ENCODE results near the gene GPC2. TPM values are rescaled to one million over a fixed set of nuclear protein-coding genes. Genes with fewer than 3 reads are reported as not detected.
"Not testable (repeated sequence)": the region's sequence is repeated elsewhere in the genome, so short reads cannot be mapped to it uniquely, and the experiment has no call there.

Gene GPC2
- total RNA-seq, 1 experiment from 2014 or later = 0.33 TPM

DNA sequence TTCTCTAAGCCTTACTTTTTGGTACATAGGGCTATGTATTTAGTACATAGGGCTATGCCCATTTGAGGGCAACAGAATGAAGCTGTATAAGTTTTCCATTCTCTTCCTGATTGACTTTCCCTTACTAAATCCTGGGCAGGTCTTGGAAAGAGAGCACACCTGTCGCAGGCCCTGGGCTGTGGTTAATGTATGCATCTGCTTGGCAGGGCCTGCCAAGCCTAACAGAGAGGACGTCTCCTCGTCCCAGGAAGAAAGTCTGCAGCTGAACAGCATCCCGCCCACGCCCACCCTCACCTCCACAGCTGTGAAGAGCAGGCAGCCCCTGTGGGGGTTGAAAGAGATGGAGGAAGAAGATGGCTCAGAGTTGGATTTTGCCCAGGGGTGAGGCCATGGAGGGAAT is 33.6 kb upstream of the GPC2 start:
- Histone ChIP-seq H3K36me3 (no peaks in the 10 kb centered on the region), H3K27me3 (no peaks in the 10 kb centered on the region), H3K9me3 (no peaks in the 10 kb centered on the region), H3K4me3 (no peak overlapping the region)
- no peak for DNase-seq

DNA sequence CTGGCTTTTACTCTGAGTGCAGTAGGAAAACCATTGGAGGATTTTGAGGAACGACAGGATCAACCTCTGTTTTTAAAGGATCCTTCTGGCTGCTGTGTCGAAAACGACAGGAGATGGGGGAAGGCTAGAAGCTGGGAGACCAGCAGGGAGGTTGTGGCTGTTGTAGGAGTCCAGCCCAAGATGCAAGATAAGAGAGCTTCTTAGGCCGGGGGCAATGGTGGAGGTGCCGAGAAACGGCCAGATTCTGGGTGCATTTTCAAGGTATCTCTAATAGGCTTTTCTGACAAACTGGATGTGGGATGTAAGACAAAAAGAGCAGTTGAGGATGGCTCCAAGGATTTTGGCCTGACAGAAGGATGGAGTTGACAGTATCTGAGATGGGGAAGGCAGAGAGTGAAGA is 32.3 kb upstream of the GPC2 start:
- Histone ChIP-seq H3K9me3 (no peaks in the 10 kb centered on the region), H3K36me3 (no peaks in the 10 kb centered on the region), H3K27me3 (no peaks in the 10 kb centered on the region), H3K4me3 (no peak overlapping the region)
- no peak for DNase-seq

DNA sequence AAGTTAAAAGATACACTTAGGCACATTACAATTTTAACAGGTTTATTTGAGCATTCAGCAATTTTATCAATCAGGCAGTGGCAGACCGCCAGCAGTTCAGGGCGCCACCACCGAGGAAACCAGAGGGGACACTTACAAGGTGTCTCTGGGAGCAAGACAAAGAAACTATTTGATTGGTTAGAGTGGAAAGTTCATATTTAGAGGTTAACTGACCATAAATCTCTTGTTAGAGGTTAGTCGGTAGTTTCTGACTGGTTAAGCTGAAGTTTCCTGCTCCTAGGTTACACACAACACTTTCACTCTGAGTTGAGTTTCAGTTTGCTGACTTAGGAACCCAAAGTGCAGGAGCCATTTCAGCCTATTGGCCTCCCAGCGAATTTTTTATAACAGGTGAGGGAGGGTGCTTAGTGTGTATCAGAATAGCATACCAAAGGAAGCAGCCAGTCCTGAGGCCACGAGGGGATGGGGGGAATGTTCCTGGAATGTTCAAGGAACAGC is 31.8 kb upstream of the GPC2 start:
- H3K9me3 ChIP-seq = no peaks in the 10 kb centered on the region
- no peaks in the 10 kb centered on the region for H3K27me3 ChIP-seq
- no peak overlapping the region for H3K4me3 ChIP-seq
- no peaks in the 10 kb centered on the region for H3K36me3 ChIP-seq
- DNase-seq = no peak

DNA sequence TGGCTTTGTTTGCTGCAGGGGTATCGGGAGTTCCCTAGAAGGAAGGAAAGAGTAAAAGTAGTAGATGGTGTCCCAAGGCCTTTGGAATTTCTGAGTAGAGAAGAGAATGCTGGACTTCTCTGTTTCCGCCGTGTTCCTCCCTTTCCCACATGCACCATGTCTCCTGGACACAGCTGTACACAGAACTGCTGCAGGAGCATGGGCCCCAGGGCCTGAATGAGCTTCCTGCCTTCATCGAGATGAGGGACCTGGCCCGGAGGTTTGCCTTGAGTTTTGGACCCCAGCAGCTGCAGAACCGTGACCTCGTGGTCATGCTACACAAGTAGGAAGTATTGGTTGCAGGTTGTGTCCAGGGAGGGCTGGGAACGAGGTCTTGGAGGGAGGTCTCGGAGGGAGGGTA is 27.3 kb upstream of the GPC2 start:
- no peaks in the 10 kb centered on the region for H3K9me3 ChIP-seq
- DNase-seq = no peak
- H3K36me3 ChIP-seq = no peaks in the 10 kb centered on the region
- H3K27me3 ChIP-seq = peaks cover 4% of the 10 kb centered on the region; the same call in 1 of the 2 replicates
- H3K4me3 ChIP-seq = no peak overlapping the region

DNA sequence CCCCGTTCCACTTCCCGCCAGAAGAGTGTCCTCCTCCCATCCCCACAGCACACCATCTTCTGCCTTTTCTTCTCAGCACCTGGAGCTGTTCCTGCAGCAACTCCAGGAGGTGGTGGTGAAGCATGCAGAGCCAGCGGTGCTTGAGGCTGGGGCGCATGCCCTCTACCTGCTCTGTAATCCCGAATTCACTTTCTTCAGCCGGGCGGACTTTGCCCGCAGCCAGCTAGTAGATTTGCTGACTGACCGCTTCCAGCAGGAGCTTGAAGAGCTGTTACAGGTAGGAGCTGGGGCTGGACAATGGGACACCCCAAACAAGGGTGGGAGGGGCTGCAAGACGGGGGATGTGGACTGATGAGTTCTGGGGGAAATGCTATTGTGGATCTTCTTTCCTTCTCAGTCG is 23.5 kb upstream of the GPC2 start:
- peaks cover 4% of the 10 kb centered on the region; the same call in 1 of the 2 replicates for H3K27me3 ChIP-seq
- no peak overlapping the region for H3K4me3 ChIP-seq
- no peaks in the 10 kb centered on the region for H3K36me3 ChIP-seq
- DNase-seq = no peak
- H3K9me3 ChIP-seq = no peaks in the 10 kb centered on the region

DNA sequence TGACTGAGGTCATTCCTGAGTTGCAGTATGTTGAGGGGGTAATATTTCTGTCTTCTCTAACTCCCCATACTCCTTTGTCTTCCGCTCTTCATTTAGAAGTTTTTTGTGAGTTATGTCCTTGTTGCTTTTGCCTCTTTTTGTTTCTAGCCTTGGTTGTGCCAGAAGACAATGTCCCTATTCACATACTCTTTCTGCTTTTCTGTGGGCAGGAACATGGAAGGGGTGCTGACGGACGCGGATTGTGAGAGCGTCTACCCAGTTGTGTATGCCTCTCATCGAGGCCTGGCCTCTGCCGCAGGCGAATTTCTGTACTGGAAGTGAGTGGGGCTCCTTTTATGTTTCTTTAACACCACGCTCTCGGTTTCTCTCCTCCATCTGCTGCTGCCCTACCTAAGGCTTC is 21.1 kb upstream of the GPC2 start:
- Histone ChIP-seq H3K36me3 (no peaks in the 10 kb centered on the region), H3K4me3 (no peak overlapping the region), H3K9me3 (no peaks in the 10 kb centered on the region), H3K27me3 (peaks cover 4% of the 10 kb centered on the region; the same call in 1 of the 2 replicates)
- DNase-seq = no peak

DNA sequence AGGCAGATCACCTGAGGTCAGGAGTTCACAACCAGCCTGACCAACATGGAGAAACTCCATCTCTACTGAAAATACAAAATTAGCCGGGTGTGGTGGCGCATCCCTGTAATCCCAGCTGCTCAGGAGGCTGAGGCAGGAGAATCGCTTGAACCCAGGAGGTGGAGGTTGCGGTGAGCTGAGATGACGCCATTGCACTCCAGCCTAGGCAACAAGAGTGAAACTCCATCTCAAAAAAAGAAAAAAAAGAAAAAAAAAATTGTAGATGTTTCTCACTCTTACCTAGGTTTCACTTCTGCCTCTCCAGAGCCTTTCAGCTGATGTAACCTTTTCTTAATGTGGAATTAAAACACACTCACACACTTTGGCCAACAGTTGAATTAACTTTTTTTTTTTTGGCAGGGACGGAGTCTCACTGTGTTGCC is 18.7 kb upstream of the GPC2 start:
- H3K36me3 ChIP-seq, H3K27me3 ChIP-seq, DNase-seq, H3K4me3 ChIP-seq, H3K9me3 ChIP-seq: not testable (repeated sequence)

DNA sequence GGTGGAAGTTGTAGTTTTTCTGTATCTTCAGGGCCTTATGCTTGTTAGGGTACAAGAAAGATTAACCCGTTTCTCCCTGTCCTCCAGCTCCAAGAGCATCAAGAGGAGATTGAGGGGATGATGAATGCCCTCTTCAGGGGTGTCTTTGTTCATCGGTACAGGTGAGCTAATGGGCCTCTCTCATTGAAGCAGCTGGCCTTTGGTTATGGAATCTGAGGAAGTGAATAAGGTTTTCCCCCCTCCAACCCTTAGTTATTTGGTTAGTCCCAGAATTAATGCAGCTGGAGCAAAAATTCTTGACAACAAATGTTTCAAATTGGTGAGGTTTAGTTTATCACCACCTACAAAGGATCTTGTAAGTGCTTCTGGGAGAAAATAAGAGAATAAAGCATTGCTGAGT is 18.0 kb upstream of the GPC2 start:
- DNase-seq = no peak
- H3K4me3 ChIP-seq = no peak overlapping the region
- H3K36me3 ChIP-seq = no peaks in the 10 kb centered on the region
- H3K9me3 ChIP-seq = no peaks in the 10 kb centered on the region
- peaks cover 1% of the 10 kb centered on the region; the same call in 1 of the 2 replicates for H3K27me3 ChIP-seq

DNA sequence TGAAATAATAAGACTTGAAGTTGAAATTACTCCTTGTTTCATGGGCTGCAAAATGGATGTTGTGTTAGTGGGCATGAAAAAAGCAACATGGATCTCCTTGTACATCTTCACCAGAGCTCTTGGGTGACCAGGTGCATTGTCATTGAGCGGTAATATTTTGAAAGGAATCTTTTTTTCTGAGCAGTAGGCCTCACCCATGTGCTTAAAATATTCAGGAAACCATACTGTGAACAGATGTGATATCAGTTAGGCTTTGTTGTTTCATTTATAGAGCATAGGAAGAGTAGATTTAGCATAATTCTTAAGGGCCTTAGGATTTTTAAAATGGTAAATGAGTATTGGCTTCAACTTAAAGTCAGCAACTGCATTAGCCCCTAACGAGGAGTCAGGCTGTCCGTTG is 15.8 kb upstream of the GPC2 start:
- Histone ChIP-seq H3K27me3 (no peaks in the 10 kb centered on the region), H3K36me3 (no peaks in the 10 kb centered on the region)
- DNase-seq = no peak

DNA sequence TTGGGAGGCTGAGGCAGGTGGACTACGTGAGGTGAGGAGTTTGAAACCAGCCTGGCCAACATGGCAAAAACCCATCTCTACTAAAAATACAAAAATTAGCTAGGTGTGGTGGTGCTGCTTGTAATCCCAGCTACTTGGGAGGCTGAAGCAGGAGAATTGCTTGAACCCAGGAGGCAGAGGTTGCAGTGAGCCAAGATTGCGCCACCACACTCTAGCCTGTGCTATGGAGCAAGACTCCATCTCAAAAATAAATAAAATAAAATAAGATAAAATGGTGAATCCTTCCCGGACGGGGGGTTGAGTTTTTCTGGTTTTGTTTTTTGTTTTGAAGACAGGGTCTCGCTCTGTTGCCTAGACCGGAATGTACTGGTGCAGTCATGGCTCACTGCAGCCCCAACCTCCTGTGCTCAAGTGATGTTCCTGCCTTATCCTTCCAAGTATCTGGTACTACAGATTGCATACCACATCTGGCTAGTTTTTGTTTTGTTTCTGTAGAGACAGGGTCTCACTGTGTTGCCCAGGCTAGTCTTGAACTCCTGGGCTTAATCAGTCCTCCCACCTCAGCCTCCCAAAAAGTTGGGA is 15.2 kb upstream of the GPC2 start:
- H3K36me3 ChIP-seq = not testable (repeated sequence)

More for the DNA sequence above, 15.8 kb upstream of the GPC2 start:
- Histone ChIP-seq H3K4me3 (no peak overlapping the region), H3K9me3 (no peaks in the 10 kb centered on the region)

DNA sequence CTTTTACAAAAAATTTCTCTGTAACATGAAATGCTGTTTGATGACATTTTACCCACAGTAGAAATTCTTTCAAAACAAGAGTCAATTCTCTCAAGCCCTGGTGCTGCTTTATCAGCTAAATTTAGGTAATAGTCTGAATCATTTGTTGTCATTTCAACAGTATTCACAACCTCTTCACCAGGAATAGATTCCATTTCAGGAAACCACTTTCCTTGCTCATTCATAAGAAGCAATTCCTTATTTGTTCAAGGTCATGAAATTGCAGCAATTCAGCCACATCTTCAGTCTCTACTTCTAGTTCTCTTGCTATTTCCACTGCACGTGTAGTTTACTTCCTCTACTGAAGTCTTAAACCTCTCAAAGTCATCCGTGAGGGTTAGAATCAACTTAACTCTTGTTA is 14.6 kb upstream of the GPC2 start:
- Histone ChIP-seq H3K27me3 (no peaks in the 10 kb centered on the region), H3K4me3 (no peak overlapping the region), H3K36me3 (no peaks in the 10 kb centered on the region), H3K9me3 (no peaks in the 10 kb centered on the region)
- no peak for DNase-seq

More for the DNA sequence above, 15.2 kb upstream of the GPC2 start:
- not testable (repeated sequence) for H3K9me3 ChIP-seq, H3K27me3 ChIP-seq, H3K4me3 ChIP-seq, DNase-seq

DNA sequence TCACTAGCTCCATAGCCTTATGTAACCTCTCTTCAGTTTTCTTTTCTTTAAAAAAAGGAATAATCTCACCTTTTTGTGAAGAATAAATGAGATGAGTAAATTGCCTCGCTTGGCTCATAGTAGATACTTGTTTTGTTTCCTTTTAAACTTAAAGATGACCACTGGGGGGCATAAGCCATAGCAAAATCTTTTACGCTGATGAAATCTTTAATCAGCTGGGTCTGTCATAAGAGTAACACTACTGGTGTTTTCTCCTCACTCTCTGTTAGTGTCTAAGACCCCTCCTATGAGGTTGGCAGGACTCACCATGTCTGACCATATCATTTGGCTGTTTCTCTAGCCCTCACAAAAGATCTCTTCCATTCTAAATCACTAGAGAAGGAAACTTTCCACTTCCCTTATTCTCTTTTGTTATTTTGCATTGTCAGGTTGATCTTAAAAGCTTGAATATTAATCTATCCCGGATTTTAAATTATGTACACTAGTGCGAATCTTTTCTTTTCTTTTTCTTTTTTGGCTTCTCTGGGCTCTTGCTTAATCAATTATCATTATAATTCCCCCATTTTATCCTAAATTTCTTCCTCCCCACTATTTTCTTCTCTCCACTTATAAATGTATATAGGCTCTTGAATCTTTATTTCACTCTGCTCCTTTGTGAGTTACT is 13.0 kb upstream of the GPC2 start:
- DNase-seq = no peak
- Histone ChIP-seq H3K36me3 (no peaks in the 10 kb centered on the region), H3K27me3 (no peaks in the 10 kb centered on the region), H3K4me3 (no peak overlapping the region), H3K9me3 (no peaks in the 10 kb centered on the region)

DNA sequence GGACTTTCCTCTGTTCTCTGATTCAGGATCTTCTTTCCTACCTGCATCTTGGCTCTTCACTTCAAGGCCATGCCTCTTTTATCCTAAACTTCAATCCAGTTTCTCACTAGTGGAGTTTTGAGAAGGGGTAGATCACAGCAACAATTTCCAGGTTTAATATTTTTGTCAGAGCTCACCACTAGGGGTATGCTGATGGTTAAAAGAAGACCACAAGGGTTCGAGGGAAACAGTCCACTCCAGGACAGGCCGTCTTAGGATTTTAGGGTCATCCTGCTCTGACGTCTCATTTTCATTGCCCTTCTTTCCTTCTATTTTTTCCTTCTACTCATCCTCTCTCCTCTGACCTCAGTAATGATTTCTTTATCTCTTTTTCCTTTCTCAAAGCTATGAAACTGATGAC is 11.9 kb upstream of the GPC2 start:
- Histone ChIP-seq H3K27me3 (no peaks in the 10 kb centered on the region), H3K36me3 (no peaks in the 10 kb centered on the region), H3K4me3 (no peak overlapping the region), H3K9me3 (no peaks in the 10 kb centered on the region)
- DNase-seq = no peak

DNA sequence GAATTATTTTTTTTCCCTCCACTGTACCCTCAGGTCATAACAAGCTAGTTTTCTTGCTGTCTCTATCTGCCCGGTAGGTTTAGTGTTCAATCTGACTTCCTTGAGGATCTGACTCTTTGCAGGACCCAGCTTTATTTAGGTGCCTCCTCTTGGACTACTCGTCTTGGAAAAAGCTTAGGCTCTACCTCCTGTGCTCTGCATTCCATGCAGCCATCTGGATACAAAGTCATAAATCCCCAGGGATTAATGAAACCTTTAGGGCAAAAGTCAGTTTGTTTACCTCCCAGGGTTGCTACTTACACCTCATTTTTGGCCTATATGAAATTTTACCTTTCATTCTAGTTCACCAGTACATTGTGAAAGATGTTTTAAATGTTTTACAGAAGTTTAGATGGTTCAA is 8.5 kb upstream of the GPC2 start:
- Histone ChIP-seq H3K36me3 (no peaks in the 10 kb centered on the region), H3K9me3 (no peaks in the 10 kb centered on the region), H3K27me3 (no peaks in the 10 kb centered on the region), H3K4me3 (no peak overlapping the region)
- DNase-seq = no peak

DNA sequence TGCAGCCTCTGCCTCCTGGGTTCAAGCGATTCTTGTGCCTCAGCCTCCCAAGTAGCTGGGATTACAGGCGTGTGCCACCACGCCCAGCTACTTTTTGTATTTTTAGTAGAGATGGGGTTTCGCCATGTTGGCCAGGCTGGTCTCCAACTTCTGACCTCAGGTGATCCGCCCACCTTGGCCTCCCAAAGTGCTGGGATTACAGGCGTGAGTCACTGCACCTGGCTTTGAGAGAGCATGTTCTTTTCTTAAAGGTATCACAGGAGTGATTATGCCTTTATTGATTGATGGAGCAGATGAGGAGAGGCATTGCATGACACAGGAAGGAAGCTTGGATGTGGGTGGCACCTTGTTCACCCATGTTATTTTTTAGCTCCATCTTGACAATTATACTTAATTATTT is 5.9 kb upstream of the GPC2 start:
- DNase-seq, H3K4me3 ChIP-seq, H3K9me3 ChIP-seq: not testable (repeated sequence)

DNA sequence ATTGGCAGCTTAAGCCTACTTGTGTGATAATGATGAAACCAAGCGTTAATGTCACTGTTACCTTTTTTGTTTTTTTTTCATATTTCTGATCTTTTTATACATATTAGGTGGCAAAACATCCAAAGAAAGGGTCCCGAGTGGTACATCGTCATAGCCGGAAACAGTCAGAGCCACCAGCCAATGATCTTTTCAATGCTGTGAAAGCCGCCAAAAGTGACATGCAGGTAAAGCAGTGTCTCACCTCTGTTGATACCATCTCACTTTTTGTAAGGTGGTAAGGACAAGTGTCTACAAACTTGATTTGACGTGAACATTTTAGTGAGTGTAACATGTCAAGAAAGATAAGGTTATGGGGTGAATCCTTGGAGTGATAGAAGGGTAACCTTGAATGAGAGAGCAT is 5.4 kb upstream of the GPC2 start:
- H3K9me3 ChIP-seq, H3K27me3 ChIP-seq, H3K4me3 ChIP-seq, DNase-seq, H3K36me3 ChIP-seq: not testable (repeated sequence)

More for the DNA sequence above, 5.9 kb upstream of the GPC2 start:
- not testable (repeated sequence) for H3K27me3 ChIP-seq, H3K36me3 ChIP-seq

DNA sequence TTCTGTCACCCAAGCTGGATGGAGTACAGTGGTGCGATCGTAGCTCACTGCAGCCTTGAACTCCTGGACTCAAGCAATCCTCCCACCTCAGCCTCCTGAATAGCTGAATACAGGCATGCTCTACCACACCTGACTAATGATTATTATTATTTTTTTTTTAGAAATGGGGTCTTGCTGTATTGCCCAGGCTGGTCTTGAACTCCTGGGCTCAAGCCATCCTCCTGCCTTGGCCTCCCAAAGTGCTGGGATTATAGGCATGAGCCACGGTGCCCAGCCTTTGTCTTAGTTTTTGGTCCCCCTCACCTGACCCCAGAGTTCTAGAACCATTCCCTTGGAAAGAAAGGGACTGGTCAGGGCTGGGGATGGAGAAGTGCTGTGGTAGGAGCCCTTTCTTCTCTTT is 2.9 kb upstream of the GPC2 start:
- H3K27me3 ChIP-seq, DNase-seq, H3K9me3 ChIP-seq, H3K4me3 ChIP-seq, H3K36me3 ChIP-seq: not testable (repeated sequence)
